Ramos (cell line): ENCODE data around the gene UMODL1.

Experiments used
- in situ Hi-C: fragments of 300-500 bp; cut with MboI; formaldehyde crosslinking; loops from one replicate; pipeline ENCODE4 v1.14.3; 2022; ENCODE audit warnings: low sequenced_read_pairs; ENCODE audit not compliant: unreplicated experiment

The UMODL1 gene

GRCh38 chr21:42038393-42038792, 32.7 kb upstream of the UMODL1 start:
- in situ Hi-C loops, result no loop called here

- in situ Hi-C loops, result no loop called here
Measured at GRCh38 chr21:42038826-42039425, 32.2 kb upstream of the UMODL1 start.

GRCh38 chr21:42039470-42039901, 31.6 kb upstream of the UMODL1 start:
- in situ Hi-C loops, result no loop called here

GRCh38 chr21:42039911-42040351, 31.2 kb upstream of the UMODL1 start:
- in situ Hi-C loops, result no loop called here

GRCh38 chr21:42040411-42041180, 30.5 kb upstream of the UMODL1 start:
- in situ Hi-C loops, result no loop called here

- in situ Hi-C loops, result no loop called here
Measured at GRCh38 chr21:42041246-42041645, 29.9 kb upstream of the UMODL1 start.

- in situ Hi-C loops, result no loop called here
Measured at GRCh38 chr21:42041711-42042110, 29.4 kb upstream of the UMODL1 start.

GRCh38 chr21:42042651-42043050, 28.5 kb upstream of the UMODL1 start:
- in situ Hi-C loops, result no loop called here

- in situ Hi-C loops, result no loop called here
Measured at GRCh38 chr21:42043201-42043895, 27.8 kb upstream of the UMODL1 start.

- in situ Hi-C loops, result no loop called here
Measured at GRCh38 chr21:42043961-42044360, 27.2 kb upstream of the UMODL1 start.

GRCh38 chr21:42044871-42045495, 26.1 kb upstream of the UMODL1 start:
- in situ Hi-C loops, result no loop called here

GRCh38 chr21:42047821-42048613, 23.1 kb upstream of the UMODL1 start:
- in situ Hi-C loops, result no loop called here

GRCh38 chr21:42048870-42049577, 22.1 kb upstream of the UMODL1 start:
- in situ Hi-C loops, result no loop called here

GRCh38 chr21:42049578-42050430, 21.3 kb upstream of the UMODL1 start:
- in situ Hi-C loops, result no loop called here

- in situ Hi-C loops, result no loop called here
Measured at GRCh38 chr21:42051788-42052187, 19.3 kb upstream of the UMODL1 start.

- in situ Hi-C loops, result no loop called here
Measured at GRCh38 chr21:42055425-42055824, 15.7 kb upstream of the UMODL1 start.

- in situ Hi-C loops, result no loop called here
Measured at GRCh38 chr21:42056468-42056867, 14.6 kb upstream of the UMODL1 start.

- in situ Hi-C loops, result no loop called here
Measured at GRCh38 chr21:42056996-42057689, 14.0 kb upstream of the UMODL1 start.
